HepG2 (cell line): Measurements from ENCODE around the gene MUTYH. TPM values are rescaled to one million over a fixed set of nuclear protein-coding genes. Genes with fewer than 3 reads are reported as not detected.
A peak's percentile ranks its signal among the peaks of the same experiment; 100 is the strongest.

Experiments
- IRX3 ChIP-seq: sonication (generic); formaldehyde crosslinking; IDR thresholded peaks from 2 replicates; pipeline ENCODE4 v1.8.1; 2023; ENCODE audit warnings: mild to moderate bottlenecking, low read depth, missing genetic modification reagents, borderline replicate concordance
- JUND ChIP-seq: sonication (generic); formaldehyde crosslinking; IDR thresholded peaks from 2 replicates; pipeline ENCODE4 v1.8.0; 2022; ENCODE audit warnings: mild to moderate bottlenecking, missing genetic modification reagents
- KLF16 ChIP-seq, 2 experiments: sonication (generic) in 1 of 2; formaldehyde crosslinking in 1 of 2; IDR thresholded peaks; 2 replicates each; pipeline versions ENCODE4 v1.6.1 to v1.8.0; 2016 to 2023; ENCODE audit warnings: missing genetic modification reagents in 2 of 2, missing compliant biosample characterization in 1 of 2
- RARA ChIP-seq: IDR thresholded peaks from 2 replicates; pipeline ENCODE4 v1.6.1; 2016; ENCODE audit warnings: missing genetic modification reagents, missing compliant biosample characterization
- SAFB2 ChIP-seq: sonication (generic); formaldehyde crosslinking; IDR thresholded peaks from 2 replicates; pipeline ENCODE4 v1.5.1; 2020; ENCODE audit warnings: missing genetic modification reagents, low read depth, mild to moderate bottlenecking, borderline replicate concordance
- SMARCE1 ChIP-seq: fragments of 450-650 bp; IDR thresholded peaks from 2 replicates; pipeline ENCODE4 v1.6.1; 2017; ENCODE audit warnings: borderline replicate concordance
- ZBTB42 ChIP-seq: sonication (generic); formaldehyde crosslinking; IDR thresholded peaks from 2 replicates; pipeline ENCODE4 v1.5.0; 2020; ENCODE audit warnings: mild to moderate bottlenecking, missing genetic modification reagents
- ZIK1 ChIP-seq: sonication (generic); formaldehyde crosslinking; IDR thresholded peaks from 2 replicates; pipeline ENCODE4 v1.5.0; 2020; ENCODE audit warnings: mild to moderate bottlenecking, low read depth, missing genetic modification reagents, borderline replicate concordance
- ZNF33A ChIP-seq: sonication (generic); formaldehyde crosslinking; IDR thresholded peaks from 2 replicates; pipeline ENCODE4 v1.5.1; 2020; ENCODE audit warnings: missing genetic modification reagents, mild to moderate bottlenecking, moderate library complexity, borderline replicate concordance
- ZNF44 ChIP-seq: sonication (generic); formaldehyde crosslinking; IDR thresholded peaks from 2 replicates; pipeline ENCODE4 v1.5.1; 2020; ENCODE audit warnings: mild to moderate bottlenecking, missing genetic modification reagents
- ZNF660 ChIP-seq: sonication (generic); formaldehyde crosslinking; IDR thresholded peaks from 2 replicates; pipeline ENCODE4 v1.5.1; 2020; ENCODE audit warnings: mild to moderate bottlenecking, low read depth, missing genetic modification reagents, borderline replicate concordance
- ZNF709 ChIP-seq: sonication (generic); formaldehyde crosslinking; IDR thresholded peaks from 2 replicates; pipeline ENCODE4 v1.5.0; 2020; ENCODE audit warnings: mild to moderate bottlenecking, missing genetic modification reagents
- polyA plus RNA-seq, 8 experiments: library from polyadenylated mRNA; depleted of rRNA in 3 of 8; stranded (reverse) in 7 of 8; unstranded in 1 of 8; fragments of >200 nt; fragmentation: Illumina TruSeq in 4 of 8; extraction: Trizol in 4 of 8; gene quantifications; 2 replicates each; pipeline versions ENCODE4 v1.2.1 to v1.2.3, GENCODE V29; 2011 to 2016; ENCODE audit warnings: low read depth in 4 of 8, missing spikeins in 1 of 8, mixed read lengths in 1 of 8; ENCODE audit not compliant: insufficient read depth in 1 of 8
- total RNA-seq, 5 experiments: library from RNA; depleted of rRNA; stranded (reverse); fragments of >200 nt; fragmentation: Illumina TruSeq; extraction: Trizol; gene quantifications; 2 replicates each; pipeline ENCODE4 v1.2.3, GENCODE V29; 2016; ENCODE audit warnings: low read depth in 1 of 5
- TF ChIP-seq, protein P1 (sequence below): sonication (generic); formaldehyde crosslinking; IDR thresholded peaks from 2 replicates; pipeline ENCODE4 v1.5.0; 2020; ENCODE audit warnings: missing genetic modification reagents
- TF ChIP-seq, protein P2 (sequence below): sonication (generic); IDR thresholded peaks from 2 replicates; pipeline ENCODE4 v1.6.1; 2016; ENCODE audit warnings: low read depth, borderline replicate concordance
- TF ChIP-seq, protein P3 (sequence below): sonication (generic); formaldehyde crosslinking; conservative IDR thresholded peaks from 2 replicates; pipeline ENCODE4 v1.4.0; 2020; ENCODE audit warnings: missing genetic modification reagents
- TF ChIP-seq, protein P4 (sequence below): sonication (generic); formaldehyde crosslinking; IDR thresholded peaks from 2 replicates; pipeline ENCODE4 v1.4.0; 2020; ENCODE audit warnings: missing genetic modification reagents, mild to moderate bottlenecking, borderline replicate concordance
- TF ChIP-seq, protein P5 (sequence below): sonication (generic); formaldehyde crosslinking; IDR thresholded peaks from 2 replicates; pipeline ENCODE4 v1.8.1; 2023; ENCODE audit warnings: mild to moderate bottlenecking, moderate library complexity, missing genetic modification reagents
- TF ChIP-seq, protein P6 (sequence below): sonication (generic); formaldehyde crosslinking; IDR thresholded peaks from 2 replicates; pipeline ENCODE4 v1.9.0; 2021; ENCODE audit warnings: missing genetic modification reagents, borderline replicate concordance
- TF ChIP-seq, protein P7 (sequence below), 2 experiments: fragments of 450-650 bp in 1 of 2; sonication (generic) in 1 of 2; formaldehyde crosslinking; IDR thresholded peaks; 2 replicates each; pipeline versions ENCODE4 v1.5.0 to v1.8.0; 2020 to 2022; ENCODE audit warnings: mild to moderate bottlenecking in 1 of 2, missing genetic modification reagents in 1 of 2

MUTYH gene
- total and polyA plus RNA-seq, 2 of the 13 experiments (the other 11 are each of a cell fraction or from before 2014, with no cell fraction given), result 16.3 to 17.1 TPM

DNA sequence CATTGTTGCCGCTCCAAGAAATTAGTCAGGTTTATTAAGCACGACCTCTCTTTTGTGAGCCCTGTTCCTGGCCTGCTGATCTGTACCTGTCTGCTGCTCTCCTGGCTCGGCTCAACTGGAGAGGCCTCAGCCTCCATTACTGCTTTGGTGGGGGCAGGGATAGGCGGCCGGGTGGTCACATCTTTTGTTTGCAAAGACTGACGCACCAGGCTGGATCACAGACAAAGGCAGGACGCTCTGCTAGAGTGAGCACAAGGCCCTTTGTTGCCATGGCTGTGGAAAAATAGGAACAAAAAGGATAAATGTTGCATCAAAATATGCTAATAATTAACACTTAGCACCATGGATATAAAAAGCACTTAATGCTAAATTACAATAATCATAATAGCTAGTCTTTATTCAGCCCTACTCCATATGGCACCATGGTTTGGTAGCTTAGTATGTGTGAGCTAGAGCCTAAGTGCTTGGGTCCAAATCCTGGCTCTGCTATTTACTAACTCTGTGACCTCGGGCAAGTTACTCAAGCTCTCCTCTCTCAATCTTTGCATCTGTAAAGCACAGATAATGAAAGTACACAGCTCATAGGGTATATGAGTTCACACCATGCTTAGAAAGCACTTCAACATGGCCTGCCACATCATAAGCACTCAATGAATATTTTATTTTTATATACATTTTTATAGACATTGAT lies 42.4 kb downstream of the MUTYH start (continued):
- TF ChIP-seq, protein P1, sequence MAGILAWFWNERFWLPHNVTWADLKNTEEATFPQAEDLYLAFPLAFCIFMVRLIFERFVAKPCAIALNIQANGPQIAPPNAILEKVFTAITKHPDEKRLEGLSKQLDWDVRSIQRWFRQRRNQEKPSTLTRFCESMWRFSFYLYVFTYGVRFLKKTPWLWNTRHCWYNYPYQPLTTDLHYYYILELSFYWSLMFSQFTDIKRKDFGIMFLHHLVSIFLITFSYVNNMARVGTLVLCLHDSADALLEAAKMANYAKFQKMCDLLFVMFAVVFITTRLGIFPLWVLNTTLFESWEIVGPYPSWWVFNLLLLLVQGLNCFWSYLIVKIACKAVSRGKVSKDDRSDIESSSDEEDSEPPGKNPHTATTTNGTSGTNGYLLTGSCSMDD (CRISPR knock-in tag), result no peak
- TF ChIP-seq ZBTB42 (no peak; the same call in 1 of the 2 replicates), ZNF44 (0 out of 2 replicates have a peak, but pooled peaks have one; percentile 31), ZIK1 (no peak), IRX3 (CRISPR knock-in tag) (no peak), SAFB2 (CRISPR knock-in tag) (peak; percentile 51; the same call in 1 of the 2 replicates), SMARCE1 (no peak), JUND (no peak), RARA (CRISPR knock-in tag) (peak; percentile 92), ZNF709 (no peak), ZNF33A (no peak), ZNF660 (CRISPR knock-in tag) (no peak), KLF16 (CRISPR knock-in tag; IDR thresholded peaks at IDR 0.05) (no peak)
- TF ChIP-seq, protein P2, sequence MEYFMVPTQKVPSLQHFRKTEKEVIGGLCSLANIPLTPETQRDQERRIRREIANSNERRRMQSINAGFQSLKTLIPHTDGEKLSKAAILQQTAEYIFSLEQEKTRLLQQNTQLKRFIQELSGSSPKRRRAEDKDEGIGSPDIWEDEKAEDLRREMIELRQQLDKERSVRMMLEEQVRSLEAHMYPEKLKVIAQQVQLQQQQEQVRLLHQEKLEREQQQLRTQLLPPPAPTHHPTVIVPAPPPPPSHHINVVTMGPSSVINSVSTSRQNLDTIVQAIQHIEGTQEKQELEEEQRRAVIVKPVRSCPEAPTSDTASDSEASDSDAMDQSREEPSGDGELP, result no peak
- TF ChIP-seq, protein P3, sequence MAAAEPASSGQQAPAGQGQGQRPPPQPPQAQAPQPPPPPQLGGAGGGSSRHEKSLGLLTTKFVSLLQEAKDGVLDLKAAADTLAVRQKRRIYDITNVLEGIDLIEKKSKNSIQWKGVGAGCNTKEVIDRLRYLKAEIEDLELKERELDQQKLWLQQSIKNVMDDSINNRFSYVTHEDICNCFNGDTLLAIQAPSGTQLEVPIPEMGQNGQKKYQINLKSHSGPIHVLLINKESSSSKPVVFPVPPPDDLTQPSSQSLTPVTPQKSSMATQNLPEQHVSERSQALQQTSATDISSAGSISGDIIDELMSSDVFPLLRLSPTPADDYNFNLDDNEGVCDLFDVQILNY (CRISPR knock-in tag), result no peak
- TF ChIP-seq, protein P4, sequence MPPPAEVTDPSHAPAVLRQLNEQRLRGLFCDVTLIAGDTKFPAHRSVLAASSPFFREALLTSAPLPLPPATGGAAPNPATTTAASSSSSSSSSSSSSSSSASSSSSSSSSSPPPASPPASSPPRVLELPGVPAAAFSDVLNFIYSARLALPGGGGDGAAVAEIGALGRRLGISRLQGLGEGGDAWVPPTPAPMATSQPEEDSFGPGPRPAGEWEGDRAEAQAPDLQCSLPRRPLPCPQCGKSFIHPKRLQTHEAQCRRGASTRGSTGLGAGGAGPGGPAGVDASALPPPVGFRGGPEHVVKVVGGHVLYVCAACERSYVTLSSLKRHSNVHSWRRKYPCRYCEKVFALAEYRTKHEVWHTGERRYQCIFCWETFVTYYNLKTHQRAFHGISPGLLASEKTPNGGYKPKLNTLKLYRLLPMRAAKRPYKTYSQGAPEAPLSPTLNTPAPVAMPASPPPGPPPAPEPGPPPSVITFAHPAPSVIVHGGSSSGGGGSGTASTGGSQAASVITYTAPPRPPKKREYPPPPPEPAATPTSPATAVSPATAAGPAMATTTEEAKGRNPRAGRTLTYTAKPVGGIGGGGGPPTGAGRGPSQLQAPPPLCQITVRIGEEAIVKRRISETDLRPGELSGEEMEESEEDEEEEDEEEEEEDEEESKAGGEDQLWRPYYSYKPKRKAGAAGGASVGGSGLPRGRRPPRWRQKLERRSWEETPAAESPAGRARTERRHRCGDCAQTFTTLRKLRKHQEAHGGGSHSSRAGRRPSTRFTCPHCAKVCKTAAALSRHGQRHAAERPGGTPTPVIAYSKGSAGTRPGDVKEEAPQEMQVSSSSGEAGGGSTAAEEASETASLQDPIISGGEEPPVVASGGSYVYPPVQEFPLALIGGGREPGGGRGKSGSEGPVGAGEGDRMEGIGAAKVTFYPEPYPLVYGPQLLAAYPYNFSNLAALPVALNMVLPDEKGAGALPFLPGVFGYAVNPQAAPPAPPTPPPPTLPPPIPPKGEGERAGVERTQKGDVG (CRISPR knock-in tag), result no peak
- TF ChIP-seq, protein P5, sequence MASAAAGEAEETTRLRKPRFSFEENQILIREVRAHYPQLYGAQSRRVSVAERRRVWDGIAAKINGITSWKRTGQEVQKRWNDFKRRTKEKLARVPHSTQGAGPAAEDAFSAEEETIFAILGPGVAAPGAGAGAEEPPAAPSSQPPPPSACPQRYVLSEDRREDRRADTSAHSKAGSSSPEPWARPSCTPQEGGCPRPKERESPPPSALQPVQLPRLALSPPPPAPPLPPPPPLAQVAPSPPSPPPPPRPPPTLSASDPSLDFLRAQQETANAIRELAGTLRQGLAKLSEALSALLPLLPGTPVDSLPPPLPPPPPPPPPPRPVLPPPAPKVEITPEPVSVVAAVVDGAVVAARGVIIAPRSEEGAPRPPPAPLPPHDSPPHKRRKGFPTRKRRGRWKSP (CRISPR knock-in tag), result no peak
- TF ChIP-seq, protein P6, sequence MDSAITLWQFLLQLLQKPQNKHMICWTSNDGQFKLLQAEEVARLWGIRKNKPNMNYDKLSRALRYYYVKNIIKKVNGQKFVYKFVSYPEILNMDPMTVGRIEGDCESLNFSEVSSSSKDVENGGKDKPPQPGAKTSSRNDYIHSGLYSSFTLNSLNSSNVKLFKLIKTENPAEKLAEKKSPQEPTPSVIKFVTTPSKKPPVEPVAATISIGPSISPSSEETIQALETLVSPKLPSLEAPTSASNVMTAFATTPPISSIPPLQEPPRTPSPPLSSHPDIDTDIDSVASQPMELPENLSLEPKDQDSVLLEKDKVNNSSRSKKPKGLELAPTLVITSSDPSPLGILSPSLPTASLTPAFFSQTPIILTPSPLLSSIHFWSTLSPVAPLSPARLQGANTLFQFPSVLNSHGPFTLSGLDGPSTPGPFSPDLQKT (CRISPR knock-in tag), result no peak
- TF ChIP-seq, protein P7, sequence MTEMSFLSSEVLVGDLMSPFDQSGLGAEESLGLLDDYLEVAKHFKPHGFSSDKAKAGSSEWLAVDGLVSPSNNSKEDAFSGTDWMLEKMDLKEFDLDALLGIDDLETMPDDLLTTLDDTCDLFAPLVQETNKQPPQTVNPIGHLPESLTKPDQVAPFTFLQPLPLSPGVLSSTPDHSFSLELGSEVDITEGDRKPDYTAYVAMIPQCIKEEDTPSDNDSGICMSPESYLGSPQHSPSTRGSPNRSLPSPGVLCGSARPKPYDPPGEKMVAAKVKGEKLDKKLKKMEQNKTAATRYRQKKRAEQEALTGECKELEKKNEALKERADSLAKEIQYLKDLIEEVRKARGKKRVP (CRISPR knock-in tag; IDR thresholded peaks at IDR 0.05), result 0 out of 4 replicates have a peak, but pooled peaks of 1 of the 2 experiments have one; percentile 9
